ENCODE data around the gene KIAA1217.

The KIAA1217 gene

DNA sequence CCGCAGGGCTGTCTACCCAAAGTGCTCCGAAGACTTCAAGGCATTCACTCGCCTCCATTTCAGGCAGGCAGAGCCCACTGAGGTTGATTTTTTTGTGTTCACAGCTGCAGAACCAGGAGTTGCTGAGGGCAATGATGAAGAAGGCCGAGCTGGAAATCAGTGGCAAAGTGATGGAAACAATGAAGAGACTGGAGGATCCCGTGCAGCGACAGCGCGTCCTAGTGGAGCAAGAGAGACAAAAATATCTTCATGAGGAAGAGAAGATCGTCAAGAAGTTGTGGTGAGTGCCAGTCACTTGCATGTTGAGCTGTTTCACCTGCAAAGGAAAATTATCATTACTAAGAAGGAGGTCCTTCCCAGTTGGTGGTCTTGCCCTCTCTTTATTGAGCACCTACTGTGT lies 304.2 kb downstream of the KIAA1217 start:
- no peak overlapping the region for H3K4me2 ChIP-seq (ENCODE audit: low read depth, low read length, poor library complexity, severe bottlenecking)
- no peak overlapping the region for H3K27ac ChIP-seq (ENCODE audit: low read depth, low read length)
- no peaks in the 10 kb centered on the region for H3K9me2 ChIP-seq (replicated peaks; ENCODE audit: insufficient read depth, low read length)
- H3K4me3 ChIP-seq (ENCODE audit: insufficient read depth, low read length, poor library complexity, severe bottlenecking), result no peak overlapping the region
- H3K9me3 ChIP-seq (ENCODE audit: insufficient read depth, low read length), result no peaks in the 10 kb centered on the region
- H3F3A ChIP-seq (ENCODE audit: insufficient read depth), result no peaks in the 10 kb centered on the region
- no peaks in the 10 kb centered on the region for H3K27me3 ChIP-seq (ENCODE audit: low read length)
- no peaks in the 10 kb centered on the region for H4K20me1 ChIP-seq (ENCODE audit: low read depth, low read length)
- no peak for TF ChIP-seq EZH2phosphoT487 (conservative IDR thresholded peaks at IDR 0.05; ENCODE audit: low read length)
- TF ChIP-seq, protein P1, sequence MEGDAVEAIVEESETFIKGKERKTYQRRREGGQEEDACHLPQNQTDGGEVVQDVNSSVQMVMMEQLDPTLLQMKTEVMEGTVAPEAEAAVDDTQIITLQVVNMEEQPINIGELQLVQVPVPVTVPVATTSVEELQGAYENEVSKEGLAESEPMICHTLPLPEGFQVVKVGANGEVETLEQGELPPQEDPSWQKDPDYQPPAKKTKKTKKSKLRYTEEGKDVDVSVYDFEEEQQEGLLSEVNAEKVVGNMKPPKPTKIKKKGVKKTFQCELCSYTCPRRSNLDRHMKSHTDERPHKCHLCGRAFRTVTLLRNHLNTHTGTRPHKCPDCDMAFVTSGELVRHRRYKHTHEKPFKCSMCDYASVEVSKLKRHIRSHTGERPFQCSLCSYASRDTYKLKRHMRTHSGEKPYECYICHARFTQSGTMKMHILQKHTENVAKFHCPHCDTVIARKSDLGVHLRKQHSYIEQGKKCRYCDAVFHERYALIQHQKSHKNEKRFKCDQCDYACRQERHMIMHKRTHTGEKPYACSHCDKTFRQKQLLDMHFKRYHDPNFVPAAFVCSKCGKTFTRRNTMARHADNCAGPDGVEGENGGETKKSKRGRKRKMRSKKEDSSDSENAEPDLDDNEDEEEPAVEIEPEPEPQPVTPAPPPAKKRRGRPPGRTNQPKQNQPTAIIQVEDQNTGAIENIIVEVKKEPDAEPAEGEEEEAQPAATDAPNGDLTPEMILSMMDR (IDR thresholded peaks at IDR 0.05; ENCODE audit: insufficient read depth, low read length, poor library complexity, severe bottlenecking), result no peak
- H3K36me3 ChIP-seq (ENCODE audit: low read length), result no peaks in the 10 kb centered on the region
- no peak overlapping the region for H3K9ac ChIP-seq (ENCODE audit: low read length)
- no peak overlapping the region for H2AFZ ChIP-seq (ENCODE audit: low read depth, low read length, severe bottlenecking)
- H3K79me2 ChIP-seq (ENCODE audit: insufficient read depth, low read length), result no peaks in the 10 kb centered on the region

- no peaks in the 10 kb centered on the region for H3K9me2 ChIP-seq (replicated peaks; ENCODE audit: insufficient read depth, low read length)
- no peaks in the 10 kb centered on the region for H3K79me2 ChIP-seq (ENCODE audit: insufficient read depth, low read length)
- no peak overlapping the region for H3K4me2 ChIP-seq (ENCODE audit: low read depth, low read length, poor library complexity, severe bottlenecking)
- H3K36me3 ChIP-seq (ENCODE audit: low read length), result no peaks in the 10 kb centered on the region
- no peaks in the 10 kb centered on the region for H4K20me1 ChIP-seq (ENCODE audit: low read depth, low read length)
- H3F3A ChIP-seq (ENCODE audit: insufficient read depth), result no peaks in the 10 kb centered on the region
- H2AFZ ChIP-seq (ENCODE audit: low read depth, low read length, severe bottlenecking), result no peak overlapping the region
- H3K27ac ChIP-seq (ENCODE audit: low read depth, low read length), result no peak overlapping the region
- no peaks in the 10 kb centered on the region for H3K9me3 ChIP-seq (ENCODE audit: insufficient read depth, low read length)
- H3K9ac ChIP-seq (ENCODE audit: low read length), result no peak overlapping the region
- TF ChIP-seq EZH2phosphoT487 (conservative IDR thresholded peaks at IDR 0.05; ENCODE audit: low read length), result no peak
- TF ChIP-seq, protein P1 (IDR thresholded peaks at IDR 0.05; ENCODE audit: insufficient read depth, low read length, poor library complexity, severe bottlenecking), result no peak
- no peaks in the 10 kb centered on the region for H3K27me3 ChIP-seq (ENCODE audit: low read length)
- no peak overlapping the region for H3K4me3 ChIP-seq (ENCODE audit: insufficient read depth, low read length, poor library complexity, severe bottlenecking)
Observed at GRCh38 chr10:24515481-24515880, 306.5 kb downstream of the KIAA1217 start.

DNA sequence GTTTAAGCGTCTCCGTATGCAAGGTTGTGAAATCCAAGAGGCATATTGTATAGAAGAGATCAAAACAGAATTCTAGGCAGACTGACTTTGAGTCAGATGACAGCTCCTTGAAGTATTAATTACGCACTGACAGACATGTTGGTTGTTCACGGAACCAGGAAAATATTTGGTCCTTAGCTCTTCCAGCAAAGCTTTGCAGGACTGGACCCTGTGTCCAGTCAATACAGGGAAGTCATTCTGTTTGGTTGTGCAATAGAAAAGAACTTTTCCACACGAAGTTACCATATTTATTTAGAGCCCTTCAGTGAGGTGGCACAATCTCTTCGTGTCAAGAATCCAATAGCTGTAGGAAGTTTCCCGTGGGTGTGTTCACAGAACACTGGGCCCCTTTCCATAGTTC lies 309.5 kb downstream of the KIAA1217 start:
- Histone ChIP-seq H4K20me1 (ENCODE audit: low read depth, low read length) (no peaks in the 10 kb centered on the region), H3K9ac (ENCODE audit: low read length) (no peak overlapping the region), H3K36me3 (ENCODE audit: low read length) (no peaks in the 10 kb centered on the region), H3F3A (ENCODE audit: insufficient read depth) (no peaks in the 10 kb centered on the region), H3K9me2 (replicated peaks; ENCODE audit: insufficient read depth, low read length) (no peaks in the 10 kb centered on the region), H3K27me3 (ENCODE audit: low read length) (no peaks in the 10 kb centered on the region), H3K27ac (ENCODE audit: low read depth, low read length) (no peak overlapping the region), H2AFZ (ENCODE audit: low read depth, low read length, severe bottlenecking) (no peak overlapping the region), H3K9me3 (ENCODE audit: insufficient read depth, low read length) (no peaks in the 10 kb centered on the region), H3K79me2 (ENCODE audit: insufficient read depth, low read length) (no peaks in the 10 kb centered on the region), H3K4me2 (ENCODE audit: low read depth, low read length, poor library complexity, severe bottlenecking) (no peak overlapping the region), H3K4me3 (ENCODE audit: insufficient read depth, low read length, poor library complexity, severe bottlenecking) (no peak overlapping the region)
- no peak for TF ChIP-seq EZH2phosphoT487 (conservative IDR thresholded peaks at IDR 0.05; ENCODE audit: low read length)
- TF ChIP-seq, protein P1 (IDR thresholded peaks at IDR 0.05; ENCODE audit: insufficient read depth, low read length, poor library complexity, severe bottlenecking), result no peak
